NCI-H1930 (cell line): ENCODE data around the gene CDIPT.
"Not testable (repeated sequence)": the region's sequence is repeated elsewhere in the genome, so short reads cannot be mapped to it uniquely, and the experiment has no call there.

Source experiments
- DNase-seq, 2 experiments: peaks; one replicate each; lab custom pipeline; 2025; lab: John Stamatoyannopoulos, UW

CDIPT gene

GRCh38 chr16:29896841-29897240, 33.8 kb upstream of the CDIPT start:
- DNase-seq = no peak

- no peak for DNase-seq
Measured at GRCh38 chr16:29894352-29894751, 31.3 kb upstream of the CDIPT start.

- DNase-seq = no peak
Measured at GRCh38 chr16:29893553-29893952, 30.5 kb upstream of the CDIPT start.

GRCh38 chr16:29892458-29892813, 29.4 kb upstream of the CDIPT start:
- no peak for DNase-seq

GRCh38 chr16:29891525-29892457, 28.8 kb upstream of the CDIPT start:
- no peak for DNase-seq

GRCh38 chr16:29889372-29889771, 26.3 kb upstream of the CDIPT start:
- DNase-seq = not testable (repeated sequence)

- no peak for DNase-seq
Measured at GRCh38 chr16:29883987-29884386, 21.0 kb upstream of the CDIPT start.

- DNase-seq = no peak
Measured at GRCh38 chr16:29881050-29881449, 18.0 kb upstream of the CDIPT start.

GRCh38 chr16:29878172-29878571, 15.1 kb upstream of the CDIPT start:
- no peak for DNase-seq

GRCh38 chr16:29877266-29877961, 14.4 kb upstream of the CDIPT start:
- DNase-seq = no peak

GRCh38 chr16:29876594-29877249, 13.7 kb upstream of the CDIPT start:
- no peak for DNase-seq

- no peak for DNase-seq
Measured at GRCh38 chr16:29876217-29876593, 13.2 kb upstream of the CDIPT start.

GRCh38 chr16:29875206-29875605, 12.2 kb upstream of the CDIPT start:
- no peak for DNase-seq

GRCh38 chr16:29873319-29873718, 10.3 kb upstream of the CDIPT start:
- no peak for DNase-seq

- no peak for DNase-seq
Measured at GRCh38 chr16:29871822-29872546, 9.0 kb upstream of the CDIPT start.

GRCh38 chr16:29869067-29869466, 6.0 kb upstream of the CDIPT start:
- DNase-seq = not testable (repeated sequence)

GRCh38 chr16:29868396-29869009, 5.5 kb upstream of the CDIPT start:
- DNase-seq = no peak

GRCh38 chr16:29864205-29864604, 1.2 kb upstream of the CDIPT start:
- DNase-seq = no peak

- no peak for DNase-seq
Measured at GRCh38 chr16:29863669-29863984, 601 bp upstream of the CDIPT start.

- peak; percentile 21 to 38 for DNase-seq
Measured at GRCh38 chr16:29862383-29862883, 593 bp downstream of the CDIPT start.

- no peak for DNase-seq
Measured at GRCh38 chr16:29860218-29860617, 2.8 kb downstream of the CDIPT start.

GRCh38 chr16:29858974-29859373, 4.1 kb downstream of the CDIPT start:
- DNase-seq = no peak
